Stimulated activated CD8-positive, alpha-beta memory T cell treated with anti-CD3 and anti-CD28 coated beads, Interleukin-15, amount 100 ng/mL, for 4 hours (primary cell): ENCODE measurements around the gene PRKCE.
"Not testable (repeated sequence)": the region's sequence is repeated elsewhere in the genome, so short reads cannot be mapped to it uniquely, and the experiment has no call there.

Source experiments
- DNase-seq, 2 donors: peaks; one replicate each; pipeline ENCODE4 v3.0.0-alpha.2; 2020; ENCODE audit warnings: low read depth in 2 of 2

PRKCE gene

DNA sequence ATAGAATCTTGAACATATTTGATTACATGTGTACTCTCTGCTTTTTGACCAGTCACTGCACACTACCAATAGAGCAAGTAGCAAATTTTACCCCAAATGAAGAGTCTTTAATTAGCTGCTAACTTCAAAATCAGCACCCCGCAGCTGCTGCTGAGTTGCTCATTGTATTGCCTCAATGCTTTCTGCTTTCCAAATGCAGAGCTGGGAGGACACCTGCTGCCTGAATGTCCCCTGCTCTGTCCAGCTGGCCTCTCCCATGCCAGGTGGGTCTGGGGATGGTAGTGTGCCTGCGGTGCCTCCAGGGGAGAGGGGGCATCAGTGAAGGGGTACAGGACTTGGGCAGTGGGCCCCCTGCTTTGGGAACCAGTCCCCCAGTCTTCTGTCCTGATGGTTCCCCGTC is 184.8 kb downstream of the PRKCE start:
- no peak for DNase-seq

- DNase-seq = no peak
These were observed 185.3 kb downstream of the PRKCE start for GRCh38 chr2:45836740-45837139.

DNA sequence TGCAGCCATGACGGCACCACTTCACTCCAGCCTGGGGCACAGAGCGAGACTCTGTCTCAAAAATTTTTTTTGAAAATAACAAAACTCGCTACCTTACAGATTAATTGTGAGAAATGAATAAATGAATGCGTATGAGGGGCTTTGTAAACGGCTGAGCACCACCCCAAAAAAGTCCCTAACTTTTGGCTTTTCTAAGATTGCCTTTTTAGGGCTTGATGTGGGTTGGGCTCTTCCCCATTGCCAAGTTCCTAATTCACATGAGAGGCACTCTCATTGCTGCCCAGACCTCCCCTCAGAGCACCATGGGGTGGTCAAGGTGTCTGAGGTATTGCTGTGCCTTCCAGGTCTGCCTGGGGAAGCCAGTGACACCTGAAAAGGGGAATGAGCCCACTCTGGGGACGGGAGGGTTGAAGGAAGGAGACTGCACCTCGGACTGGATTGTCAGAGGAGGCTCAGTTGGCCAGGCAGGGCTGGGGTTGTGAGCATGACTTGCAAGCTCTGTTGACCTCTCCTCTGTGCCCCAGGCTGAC is 186.4 kb downstream of the PRKCE start:
- DNase-seq = no peak

- no peak for DNase-seq
These were observed 188.2 kb downstream of the PRKCE start for GRCh38 chr2:45839508-45840251.

- no peak for DNase-seq
These were observed 189.0 kb downstream of the PRKCE start for GRCh38 chr2:45840481-45840880.

GRCh38 chr2:45841752-45842407 is 190.4 kb downstream of the PRKCE start:
- no peak for DNase-seq

GRCh38 chr2:45843136-45843535 is 191.7 kb downstream of the PRKCE start:
- DNase-seq = no peak

GRCh38 chr2:45844796-45845457 is 193.5 kb downstream of the PRKCE start:
- no peak for DNase-seq

GRCh38 chr2:45845566-45845965 is 194.1 kb downstream of the PRKCE start:
- DNase-seq = no peak

- no peak for DNase-seq
These were observed 198.2 kb downstream of the PRKCE start for GRCh38 chr2:45849491-45850283.

GRCh38 chr2:45850558-45850957 is 199.1 kb downstream of the PRKCE start:
- no peak for DNase-seq

DNA sequence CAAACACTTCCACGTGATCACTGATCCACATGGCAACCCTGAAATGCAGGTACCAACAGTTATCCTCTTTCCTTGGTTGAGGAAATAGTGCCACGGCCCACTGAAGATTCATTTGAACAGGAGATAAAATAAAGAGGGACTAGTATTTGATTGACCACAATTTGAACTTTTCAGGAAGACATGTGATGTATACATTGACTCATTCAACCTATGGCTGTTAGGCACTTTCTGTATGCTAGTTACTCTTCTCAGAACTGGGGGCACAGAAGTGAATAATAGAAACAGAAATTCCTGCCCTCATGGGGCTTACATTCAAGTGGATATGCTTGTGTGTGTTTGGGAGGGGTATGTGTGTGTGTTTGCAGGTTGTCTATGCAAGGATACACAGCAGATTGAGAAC is 199.6 kb downstream of the PRKCE start:
- no peak for DNase-seq

- DNase-seq = no peak
These were observed 200.3 kb downstream of the PRKCE start for GRCh38 chr2:45851576-45852304.

DNA sequence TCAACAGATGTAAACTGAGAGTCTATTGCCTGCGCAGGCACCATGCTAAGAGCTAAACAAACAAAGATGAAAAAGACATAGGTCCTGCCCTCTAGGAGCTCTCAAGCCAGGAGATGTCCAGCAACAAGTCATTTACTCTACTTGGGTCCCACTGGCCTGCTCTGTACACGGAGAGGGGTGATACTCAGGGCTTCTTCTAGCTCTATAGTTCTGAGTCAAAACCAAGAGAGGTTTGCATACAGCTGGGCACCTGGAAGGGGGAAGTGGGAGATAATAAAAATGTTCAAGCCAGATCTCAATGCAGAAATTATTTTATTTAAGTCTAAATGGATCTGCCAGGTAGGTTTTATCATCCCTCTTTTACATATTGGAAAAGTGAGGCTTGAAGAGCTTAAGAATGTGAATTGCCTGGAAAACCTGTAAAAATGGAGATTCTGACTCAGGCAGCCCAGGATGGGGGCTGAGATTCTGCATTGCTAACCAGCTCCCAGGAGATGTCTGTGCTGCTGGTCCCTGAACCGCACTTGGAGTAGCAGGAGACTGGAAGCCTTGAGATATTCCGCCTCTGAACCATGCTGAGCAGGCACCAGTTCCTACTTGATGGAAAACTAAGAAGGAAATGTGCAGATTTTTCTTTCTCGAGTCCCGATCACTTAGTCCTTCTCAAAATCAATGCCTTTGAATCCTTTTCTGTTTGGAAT is 201.1 kb downstream of the PRKCE start:
- no peak for DNase-seq

- no peak for DNase-seq
These were observed 203.9 kb downstream of the PRKCE start for GRCh38 chr2:45855374-45855773.

DNA sequence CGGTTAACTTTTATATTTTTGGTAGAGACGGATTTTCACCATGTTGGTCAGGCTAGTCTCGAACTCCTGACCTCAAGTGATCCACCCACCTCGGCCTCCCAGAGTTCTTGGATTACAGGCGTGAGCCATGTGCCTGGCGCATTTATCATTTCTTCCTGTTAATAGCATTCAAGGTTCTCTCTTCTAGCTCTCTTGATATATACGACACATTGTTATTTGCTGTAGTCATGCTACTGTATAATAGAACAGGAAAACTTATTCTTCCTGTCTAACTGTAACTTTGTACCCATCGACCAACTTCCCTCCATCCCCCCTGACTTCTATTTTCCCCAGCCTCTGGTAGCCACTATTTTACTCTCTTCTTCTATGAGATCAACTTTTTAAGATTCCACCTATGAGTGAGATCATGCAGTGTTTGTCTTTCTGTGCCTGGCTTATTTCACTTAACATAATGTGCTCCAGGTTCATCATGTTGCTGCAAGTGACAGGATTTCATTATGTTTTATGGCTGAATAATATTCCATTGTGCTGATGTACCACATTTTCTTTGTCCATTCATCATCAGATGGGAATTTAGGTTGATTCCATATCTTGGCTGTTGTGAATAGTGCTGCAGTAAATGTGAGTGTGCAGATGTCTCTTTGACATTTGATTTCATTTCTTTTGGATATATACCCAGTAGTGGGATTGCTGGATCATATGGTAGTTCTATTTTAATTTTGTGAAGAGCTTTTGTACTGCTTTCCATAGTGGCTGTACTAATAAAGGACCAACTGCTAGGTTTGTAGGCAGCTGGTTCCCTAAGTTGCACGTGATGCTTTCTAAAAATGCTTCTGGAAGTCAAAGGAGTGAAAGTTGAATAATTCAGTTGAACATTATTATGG is 205.2 kb downstream of the PRKCE start:
- DNase-seq = no peak

GRCh38 chr2:45857275-45857609 is 205.8 kb downstream of the PRKCE start:
- no peak for DNase-seq

DNA sequence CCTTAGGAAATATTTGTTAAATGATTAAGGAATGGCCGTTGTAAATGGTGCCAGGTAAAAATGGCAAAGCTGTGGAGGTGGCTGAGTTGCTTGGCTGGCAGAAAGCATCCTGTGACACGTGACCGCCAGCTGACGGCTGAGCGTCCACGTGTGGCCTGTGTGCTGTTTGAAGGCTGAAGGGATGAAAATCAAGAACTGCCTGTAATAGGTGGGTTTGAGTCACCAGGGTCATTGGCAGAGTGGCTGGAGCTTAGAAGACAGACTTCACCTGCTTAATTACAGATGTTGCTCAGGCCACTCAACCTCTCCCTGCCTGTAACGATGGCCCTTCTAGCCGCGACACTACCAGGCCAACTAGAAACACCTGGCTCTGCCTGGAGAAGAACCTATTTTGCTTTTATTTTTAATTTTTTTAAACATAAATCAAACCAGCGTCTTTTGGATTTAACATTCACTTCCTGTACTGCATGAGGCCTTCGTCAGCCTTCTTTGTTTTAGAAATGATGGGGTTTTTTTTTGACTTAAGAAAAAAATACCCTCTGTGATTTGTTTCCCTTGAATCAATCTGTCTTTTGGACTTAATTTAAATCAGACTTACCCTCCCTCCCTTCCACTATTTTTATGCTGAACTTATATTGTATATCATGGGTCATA is 206.5 kb downstream of the PRKCE start:
- DNase-seq = no peak

DNA sequence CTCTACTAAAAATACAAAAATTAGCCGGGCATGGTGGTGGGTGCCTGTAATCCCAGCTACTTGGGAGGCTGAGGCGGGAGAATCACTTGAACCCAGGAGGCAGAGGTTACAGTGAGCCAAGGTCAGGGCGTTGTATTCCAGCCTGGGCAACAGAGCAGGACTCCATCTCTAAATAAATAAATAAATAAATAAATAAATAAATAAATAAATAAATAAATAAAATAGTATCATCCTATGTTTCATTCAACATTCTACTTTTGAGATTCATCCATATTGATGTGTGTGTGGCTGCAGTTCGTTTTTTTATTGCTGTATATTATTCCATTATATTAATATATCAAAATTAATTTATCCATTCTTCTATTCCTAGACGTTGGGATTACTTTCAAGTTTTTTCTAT is 207.4 kb downstream of the PRKCE start:
- not testable (repeated sequence) for DNase-seq
